Activated naive CD4-positive, alpha-beta T cell treated with anti-CD3 and anti-CD28 coated beads for 36 hours (primary cell): Measurements from ENCODE around the gene PARP9. TPM values are rescaled to one million over a fixed set of nuclear protein-coding genes. Genes with fewer than 3 reads are reported as not detected.

ENCODE experiments used
- CTCF ChIA-PET: fragments of 350-600 bp; sonication (Branson Sonifier 250); formaldehyde crosslinking; loops from one replicate; lab custom pipeline; 2021; ENCODE audit warnings: antibody characterized with exemption; lab: Charles Lee
- DNase-seq: peaks from one replicate; pipeline ENCODE4 v3.0.0-alpha.2; 2020
- H3K27ac Mint-ChIP-seq: one replicate; pipeline ENCODE4 v1.8.0; 2021; ENCODE audit warnings: mild to moderate bottlenecking, mixed read lengths
- H3K27me3 Mint-ChIP-seq: one replicate; pipeline ENCODE4 v1.8.0; 2021; ENCODE audit warnings: low read depth, mixed read lengths
- H3K36me3 Mint-ChIP-seq: one replicate; pipeline ENCODE4 v1.8.0; 2021; ENCODE audit warnings: low read depth, mixed read lengths
- H3K4me1 Mint-ChIP-seq: one replicate; pipeline ENCODE4 v1.8.0; 2021; ENCODE audit warnings: low read depth, mixed read lengths
- H3K4me3 Mint-ChIP-seq: one replicate; pipeline ENCODE4 v1.8.0; 2021; ENCODE audit warnings: mild to moderate bottlenecking, moderate library complexity, mixed read lengths
- H3K9me3 Mint-ChIP-seq: one replicate; pipeline ENCODE4 v1.8.0; 2021; ENCODE audit warnings: mixed read lengths
- intact Hi-C: fragments of 100-400 bp; cut with micrococcal nuclease; formaldehyde crosslinking; loops from one replicate; pipeline ENCODE4 v1.15.1; 2023
- total RNA-seq, 2 experiments: library from RNA; stranded (reverse); gene quantifications; one replicate each; pipeline ENCODE4 v1.2.3, GENCODE V29; 2021

PARP9 gene
- total RNA-seq = 10 to 100 TPM; 20.4 to 21.1 TPM

GRCh38 chr3:122564155-122564912 is at the start of gene PARP9, which contains the start of gene DTX3L:
Gene PARP9 (minus strand): TSS chr3:122564300. CDS start chr3:122559620, 4,680 bp downstream.
Gene DTX3L (plus strand): TSS chr3:122564338. CDS start chr3:122564427, 89 bp downstream.
- H3K27me3 Mint-ChIP-seq = no peaks in the 10 kb centered on the region
- H3K9me3 Mint-ChIP-seq = no peaks in the 10 kb centered on the region
- H3K4me1 Mint-ChIP-seq = peaks cover 70% of the 10 kb centered on the region
- CTCF ChIA-PET = interaction anchor here (0.9 to 2.6 kb wide), 3 partner anchors 10 to 115 kb away, joined by 3 to 28 read pairs (median 4); no protein-coding TSS in a partner anchor
- peak within 1 kb of the TSS; percentile 87 for H3K4me3 Mint-ChIP-seq
- peak; percentile 75 for DNase-seq
- intact Hi-C loops = loop anchor here (1.0 to 10.0 kb wide), 6 partner anchors 12 to 640 kb away; partner anchors contain the start of genes HSPBAP1, SEC22A and WDR5B
- H3K36me3 Mint-ChIP-seq = peaks cover 41% of the 10 kb centered on the region
- H3K27ac Mint-ChIP-seq = peak within 1 kb of the TSS; percentile 93

- H3K36me3 Mint-ChIP-seq = peaks cover 35% of the 10 kb centered on the region
- H3K27me3 Mint-ChIP-seq = no peaks in the 10 kb centered on the region
- H3K27ac Mint-ChIP-seq = no peak overlapping the region
- no peak overlapping the region for H3K4me3 Mint-ChIP-seq
- H3K4me1 Mint-ChIP-seq = peaks cover 22% of the 10 kb centered on the region
- peaks cover 8% of the 10 kb centered on the region for H3K9me3 Mint-ChIP-seq
- no peak for DNase-seq
- CTCF ChIA-PET = interaction anchor here (0.7 kb wide), 1 partner anchor 76 kb away, joined by 3 read pairs; no protein-coding TSS in a partner anchor
- intact Hi-C loops = no loop called here
These were observed 48.6 kb upstream of the PARP9 start for GRCh38 chr3:122612696-122613095.

- Mint-ChIP-seq H3K4me3 (peak overlapping the region; percentile 40), H3K4me1 (peaks cover 24% of the 10 kb centered on the region), H3K36me3 (peaks cover 26% of the 10 kb centered on the region), H3K9me3 (peaks cover 8% of the 10 kb centered on the region), H3K27ac (peak overlapping the region; percentile 90), H3K27me3 (no peaks in the 10 kb centered on the region)
- CTCF ChIA-PET = interaction anchor here (0.9 to 1.0 kb wide), 3 partner anchors 11 to 70 kb away, joined by 4 read pairs; no protein-coding TSS in a partner anchor
- intact Hi-C loops = loop anchor here (1.0 to 2.0 kb wide), 13 partner anchors 23 to 591 kb away; partner anchors contain the start of genes DTX3L, KPNA1, PARP9 and SEC22A
- peak; percentile 51 for DNase-seq
These were observed 45.9 kb upstream of the PARP9 start for GRCh38 chr3:122609798-122610559.

GRCh38 chr3:122608916-122609315 is 44.8 kb upstream of the PARP9 start:
- no peak for DNase-seq
- intact Hi-C loops = no loop called here
- Mint-ChIP-seq H3K4me1 (peaks cover 27% of the 10 kb centered on the region), H3K9me3 (peaks cover 8% of the 10 kb centered on the region), H3K27me3 (no peaks in the 10 kb centered on the region), H3K27ac (peak overlapping the region; percentile 90), H3K36me3 (peaks cover 26% of the 10 kb centered on the region), H3K4me3 (no peak overlapping the region)
- CTCF ChIA-PET = interaction anchor here (0.8 kb wide), 1 partner anchor 48 kb away, joined by 3 read pairs; no protein-coding TSS in a partner anchor

GRCh38 chr3:122606330-122606729 is 42.2 kb upstream of the PARP9 start:
- Mint-ChIP-seq H3K4me3 (no peak overlapping the region), H3K27me3 (no peaks in the 10 kb centered on the region), H3K27ac (no peak overlapping the region), H3K9me3 (peaks cover 8% of the 10 kb centered on the region), H3K4me1 (peaks cover 29% of the 10 kb centered on the region), H3K36me3 (peaks cover 12% of the 10 kb centered on the region)
- intact Hi-C loops = no loop called here
- CTCF ChIA-PET = no interaction called here
- no peak for DNase-seq

GRCh38 chr3:122603056-122603455 is 39.0 kb upstream of the PARP9 start:
- Mint-ChIP-seq H3K4me1 (peaks cover 11% of the 10 kb centered on the region), H3K9me3 (no peaks in the 10 kb centered on the region), H3K27me3 (no peaks in the 10 kb centered on the region), H3K36me3 (no peaks in the 10 kb centered on the region), H3K4me3 (no peak overlapping the region), H3K27ac (no peak overlapping the region)
- intact Hi-C loops = no loop called here
- CTCF ChIA-PET = no interaction called here
- no peak for DNase-seq

GRCh38 chr3:122602011-122602710 is 38.1 kb upstream of the PARP9 start:
- Mint-ChIP-seq H3K36me3 (no peaks in the 10 kb centered on the region), H3K4me1 (peaks cover 11% of the 10 kb centered on the region), H3K4me3 (no peak overlapping the region), H3K9me3 (no peaks in the 10 kb centered on the region), H3K27ac (no peak overlapping the region), H3K27me3 (no peaks in the 10 kb centered on the region)
- CTCF ChIA-PET = no interaction called here
- intact Hi-C loops = no loop called here
- DNase-seq = no peak

- Mint-ChIP-seq H3K4me1 (peaks cover 4% of the 10 kb centered on the region), H3K4me3 (no peak overlapping the region), H3K36me3 (peaks cover 4% of the 10 kb centered on the region), H3K27me3 (no peaks in the 10 kb centered on the region), H3K27ac (no peak overlapping the region), H3K9me3 (no peaks in the 10 kb centered on the region)
- CTCF ChIA-PET = no interaction called here
- intact Hi-C loops = no loop called here
- no peak for DNase-seq
These were observed 34.5 kb upstream of the PARP9 start for GRCh38 chr3:122598556-122598955.

GRCh38 chr3:122598151-122598550 is 34.1 kb upstream of the PARP9 start:
- no peak for DNase-seq
- no peak overlapping the region for H3K27ac Mint-ChIP-seq
- intact Hi-C loops = no loop called here
- no peaks in the 10 kb centered on the region for H3K27me3 Mint-ChIP-seq
- no peak overlapping the region for H3K4me3 Mint-ChIP-seq
- peaks cover 4% of the 10 kb centered on the region for H3K4me1 Mint-ChIP-seq
- H3K9me3 Mint-ChIP-seq = no peaks in the 10 kb centered on the region
- CTCF ChIA-PET = no interaction called here
- peaks cover 4% of the 10 kb centered on the region for H3K36me3 Mint-ChIP-seq

- intact Hi-C loops = no loop called here
- H3K36me3 Mint-ChIP-seq = peaks cover 4% of the 10 kb centered on the region
- peaks cover 11% of the 10 kb centered on the region for H3K4me1 Mint-ChIP-seq
- CTCF ChIA-PET = interaction anchor here (2.1 kb wide), 1 partner anchor 85 kb away, joined by 5 read pairs; no protein-coding TSS in a partner anchor
- H3K27ac Mint-ChIP-seq = no peak overlapping the region
- no peaks in the 10 kb centered on the region for H3K9me3 Mint-ChIP-seq
- H3K27me3 Mint-ChIP-seq = no peaks in the 10 kb centered on the region
- no peak overlapping the region for H3K4me3 Mint-ChIP-seq
- DNase-seq = no peak
These were observed 29.9 kb upstream of the PARP9 start for GRCh38 chr3:122594025-122594424.

GRCh38 chr3:122590610-122591009 is 26.5 kb upstream of the PARP9 start:
- H3K36me3 Mint-ChIP-seq = peaks cover 1% of the 10 kb centered on the region
- intact Hi-C loops = no loop called here
- DNase-seq = no peak
- no peaks in the 10 kb centered on the region for H3K9me3 Mint-ChIP-seq
- no peaks in the 10 kb centered on the region for H3K27me3 Mint-ChIP-seq
- H3K4me3 Mint-ChIP-seq = no peak overlapping the region
- CTCF ChIA-PET = no interaction called here
- H3K27ac Mint-ChIP-seq = no peak overlapping the region
- peaks cover 30% of the 10 kb centered on the region for H3K4me1 Mint-ChIP-seq

- no peaks in the 10 kb centered on the region for H3K27me3 Mint-ChIP-seq
- H3K27ac Mint-ChIP-seq = no peak overlapping the region
- peaks cover 2% of the 10 kb centered on the region for H3K9me3 Mint-ChIP-seq
- no peak for DNase-seq
- no peak overlapping the region for H3K4me3 Mint-ChIP-seq
- CTCF ChIA-PET = no interaction called here
- intact Hi-C loops = no loop called here
- H3K36me3 Mint-ChIP-seq = peaks cover 1% of the 10 kb centered on the region
- H3K4me1 Mint-ChIP-seq = peaks cover 38% of the 10 kb centered on the region
These were observed 25.2 kb upstream of the PARP9 start for GRCh38 chr3:122589297-122589696.
